ENCODE results near the gene NFIA. TPM values are rescaled to one million over a fixed set of nuclear protein-coding genes. Genes with fewer than 3 reads are reported as not detected.

Gene NFIA
- total RNA-seq, 1 donor from 2014 or later = 132 TPM

- no peak for DNase-seq (ENCODE audit: low spot score)
Observed at GRCh38 chr1:61083807-61084440, 1.6 kb downstream of the NFIA start.

- DNase-seq (ENCODE audit: low spot score) = no peak
Observed at GRCh38 chr1:61084491-61085031, 2.2 kb downstream of the NFIA start.

- DNase-seq (ENCODE audit: low spot score) = no peak
Observed at GRCh38 chr1:61085206-61085982, 3.0 kb downstream of the NFIA start.

GRCh38 chr1:61085983-61086644, 3.8 kb downstream of the NFIA start:
- no peak for DNase-seq (ENCODE audit: low spot score)

- DNase-seq (ENCODE audit: low spot score) = no peak
Observed at GRCh38 chr1:61087571-61087970, 5.2 kb downstream of the NFIA start.

GRCh38 chr1:61088163-61088974, 6.0 kb downstream of the NFIA start:
- no peak for DNase-seq (ENCODE audit: low spot score)

GRCh38 chr1:61089338-61089737, 7.0 kb downstream of the NFIA start:
- DNase-seq (ENCODE audit: low spot score) = no peak

GRCh38 chr1:61089741-61090140, 7.4 kb downstream of the NFIA start:
- no peak for DNase-seq (ENCODE audit: low spot score)

- no peak for DNase-seq (ENCODE audit: low spot score)
Observed at GRCh38 chr1:61090546-61091202, 8.3 kb downstream of the NFIA start.

- no peak for DNase-seq (ENCODE audit: low spot score)
Observed at GRCh38 chr1:61091455-61091854, 9.1 kb downstream of the NFIA start.

- DNase-seq (ENCODE audit: low spot score) = no peak
Observed at GRCh38 chr1:61092642-61093041, 10.3 kb downstream of the NFIA start.

GRCh38 chr1:61093525-61094137, 11.3 kb downstream of the NFIA start:
- no peak for DNase-seq (ENCODE audit: low spot score)

GRCh38 chr1:61094677-61095469, 12.5 kb downstream of the NFIA start:
- no peak for DNase-seq (ENCODE audit: low spot score)

- no peak for DNase-seq (ENCODE audit: low spot score)
Observed at GRCh38 chr1:61095470-61095812, 13.1 kb downstream of the NFIA start.

- no peak for DNase-seq (ENCODE audit: low spot score)
Observed at GRCh38 chr1:61097317-61097716, 15.0 kb downstream of the NFIA start.

GRCh38 chr1:61097722-61098121, 15.4 kb downstream of the NFIA start:
- DNase-seq (ENCODE audit: low spot score) = no peak

- no peak for DNase-seq (ENCODE audit: low spot score)
Observed at GRCh38 chr1:61098333-61098732, 16.0 kb downstream of the NFIA start.

- no peak for DNase-seq (ENCODE audit: low spot score)
Observed at GRCh38 chr1:61098906-61099437, 16.6 kb downstream of the NFIA start.

- no peak for DNase-seq (ENCODE audit: low spot score)
Observed at GRCh38 chr1:61100578-61100977, 18.2 kb downstream of the NFIA start.

- no peak for DNase-seq (ENCODE audit: low spot score)
Observed at GRCh38 chr1:61101536-61101935, 19.2 kb downstream of the NFIA start.
